GM19238 (cell line): ENCODE measurements around the gene USP17L21.
"Not testable (repeated sequence)": the region's sequence is repeated elsewhere in the genome, so short reads cannot be mapped to it uniquely, and the experiment has no call there.

Experiments
- DNase-seq: peaks from one replicate; pipeline ENCODE4 v3.0.0; 2011; ENCODE audit warnings: low spot score; ENCODE audit not compliant: insufficient read length

USP17L21 gene

GRCh38 chr4:9262572-9262971, at the start of gene USP17L21:
USP17L21 (plus strand) TSS chr4:9262872; CDS start chr4:9262872, 0 bp downstream.
- DNase-seq = not testable (repeated sequence)

- not testable (repeated sequence) for DNase-seq
Observed at GRCh38 chr4:9214701-9215100, 48.0 kb upstream of the USP17L21 start.

GRCh38 chr4:9215105-9215504, 47.6 kb upstream of the USP17L21 start, which contains the start of gene USP17L11:
USP17L11 (plus strand) TSS chr4:9215405; CDS start chr4:9215405, 0 bp downstream.
- not testable (repeated sequence) for DNase-seq

GRCh38 chr4:9219852-9220251, 42.8 kb upstream of the USP17L21 start, which contains the start of gene USP17L12:
USP17L12 (plus strand) TSS chr4:9220152; CDS start chr4:9220152, 0 bp downstream.
- not testable (repeated sequence) for DNase-seq

- DNase-seq = not testable (repeated sequence)
Observed at GRCh38 chr4:9224596-9224995, 38.1 kb upstream of the USP17L21 start, which contains the start of gene USP17L13. USP17L13 (plus strand) TSS chr4:9224896; CDS start chr4:9224896, 0 bp downstream.

GRCh38 chr4:9230249-9230648, 32.4 kb upstream of the USP17L21 start:
- not testable (repeated sequence) for DNase-seq

GRCh38 chr4:9234085-9234484, 28.6 kb upstream of the USP17L21 start, which contains the start of gene USP17L15:
USP17L15 (plus strand) TSS chr4:9234385; CDS start chr4:9234385, 0 bp downstream.
- not testable (repeated sequence) for DNase-seq

- DNase-seq = not testable (repeated sequence)
Observed at GRCh38 chr4:9238461-9238860, 24.2 kb upstream of the USP17L21 start.

GRCh38 chr4:9243579-9243978, 19.1 kb upstream of the USP17L21 start, which contains the start of gene USP17L17:
USP17L17 (plus strand) TSS chr4:9243879; CDS start chr4:9243879, 0 bp downstream.
- not testable (repeated sequence) for DNase-seq

GRCh38 chr4:9247953-9248680, 14.6 kb upstream of the USP17L21 start, which contains the start of gene USP17L18:
USP17L18 (plus strand) TSS chr4:9248630; CDS start chr4:9248630, 0 bp downstream.
- not testable (repeated sequence) for DNase-seq

- not testable (repeated sequence) for DNase-seq
Observed at GRCh38 chr4:9253078-9253477, 9.6 kb upstream of the USP17L21 start, which contains the start of gene USP17L19. USP17L19 (plus strand) TSS chr4:9253378; CDS start chr4:9253378, 0 bp downstream.

- not testable (repeated sequence) for DNase-seq
Observed at GRCh38 chr4:9257824-9258223, 4.8 kb upstream of the USP17L21 start, which contains the start of gene USP17L20. USP17L20 (plus strand) TSS chr4:9258124; CDS start chr4:9258124, 0 bp downstream.

GRCh38 chr4:9267319-9267718, 4.6 kb downstream of the USP17L21 start, which contains the start of gene USP17L22:
USP17L22 (plus strand) TSS chr4:9267619; CDS start chr4:9267619, 0 bp downstream.
- not testable (repeated sequence) for DNase-seq

GRCh38 chr4:9271719-9272118, 9.0 kb downstream of the USP17L21 start:
- not testable (repeated sequence) for DNase-seq
